NCI-H774 (cell line): ENCODE results near the gene UNC80.

ENCODE experiments used
- DNase-seq: peaks from one replicate; lab custom pipeline; 2025; lab: John Stamatoyannopoulos, UW

The UNC80 gene

DNA sequence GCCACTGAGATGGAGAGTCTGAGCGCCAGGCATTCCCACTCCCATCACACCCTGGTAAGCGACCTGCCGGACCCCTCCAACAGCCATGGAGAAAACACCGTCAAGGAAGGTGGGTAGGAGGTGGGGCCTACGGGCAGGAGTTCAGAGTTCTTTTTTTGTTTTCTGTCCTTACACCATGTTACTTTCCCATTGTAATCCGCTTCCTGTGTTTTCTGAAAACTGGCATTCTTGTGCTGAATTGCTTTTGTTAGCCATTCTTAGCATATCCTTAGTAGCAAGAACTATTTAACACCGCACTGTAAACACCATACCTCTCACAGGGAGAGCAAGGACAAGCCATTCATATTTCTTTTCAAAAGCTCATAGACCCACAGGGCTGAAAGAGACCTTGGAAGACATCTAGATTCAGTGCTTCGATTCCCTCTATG lies 46.2 kb downstream of the UNC80 start:
- DNase-seq = no peak

- DNase-seq = no peak
These were observed 47.3 kb downstream of the UNC80 start for GRCh38 chr2:209818939-209819338.

- DNase-seq = no peak
These were observed 50.2 kb downstream of the UNC80 start for GRCh38 chr2:209821806-209822205.

DNA sequence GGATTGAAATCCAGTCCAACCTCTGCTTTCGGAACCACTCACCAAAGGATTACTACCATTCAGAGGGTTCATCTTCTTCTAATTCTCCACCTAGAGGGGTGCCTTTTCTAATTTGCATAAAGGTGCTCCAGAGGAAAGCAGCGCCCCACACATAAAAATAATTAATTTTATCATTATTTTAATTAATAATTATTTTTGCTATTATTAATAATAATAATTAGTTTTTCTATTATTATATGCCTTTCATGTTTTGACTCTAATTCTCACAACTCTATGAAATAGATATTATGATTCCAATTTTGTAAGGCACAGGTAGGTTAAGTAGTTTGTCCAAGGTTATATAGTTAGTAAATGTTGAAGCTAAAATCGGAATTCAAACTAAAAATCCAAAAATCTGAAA lies 51.9 kb downstream of the UNC80 start:
- DNase-seq = no peak

- DNase-seq = no peak
These were observed 52.8 kb downstream of the UNC80 start for GRCh38 chr2:209824391-209824790.

DNA sequence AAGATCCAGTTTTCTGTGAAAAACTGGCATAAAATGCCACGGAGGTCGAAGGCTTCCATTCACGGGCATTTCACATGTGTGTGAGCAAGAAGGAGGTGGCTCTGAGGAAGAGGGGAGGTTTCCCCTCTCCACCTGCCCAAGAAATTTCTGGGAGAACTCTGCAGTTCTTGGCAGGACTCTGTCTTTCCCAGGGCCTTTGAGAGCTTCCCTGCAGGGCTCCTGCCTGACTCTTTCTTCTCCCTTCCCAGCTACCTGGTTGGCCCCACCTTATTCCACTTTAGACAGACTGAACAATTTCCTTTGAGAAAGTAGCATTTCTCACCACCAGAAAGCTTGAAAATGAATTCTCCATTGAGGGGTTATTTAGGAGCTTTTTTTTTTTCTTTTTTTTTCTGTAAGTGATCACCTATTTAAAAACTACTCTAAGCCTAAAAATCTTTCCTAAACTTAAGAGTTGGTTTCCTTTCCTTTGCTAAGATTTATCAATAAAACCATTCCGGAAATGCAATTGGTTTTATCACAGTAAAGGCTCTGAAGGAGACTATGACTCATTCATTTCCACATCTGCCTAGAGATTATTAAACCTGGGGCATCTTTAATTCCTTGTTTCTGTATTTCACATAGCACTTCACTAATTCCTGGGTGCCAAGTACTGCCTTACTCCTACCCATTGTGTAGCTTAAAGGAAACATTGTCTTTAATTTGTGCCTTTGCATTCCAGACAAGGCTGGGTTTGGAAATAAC lies 59.3 kb downstream of the UNC80 start:
- DNase-seq = no peak

GRCh38 chr2:209834767-209835166 lies 63.1 kb downstream of the UNC80 start:
- no peak for DNase-seq

DNA sequence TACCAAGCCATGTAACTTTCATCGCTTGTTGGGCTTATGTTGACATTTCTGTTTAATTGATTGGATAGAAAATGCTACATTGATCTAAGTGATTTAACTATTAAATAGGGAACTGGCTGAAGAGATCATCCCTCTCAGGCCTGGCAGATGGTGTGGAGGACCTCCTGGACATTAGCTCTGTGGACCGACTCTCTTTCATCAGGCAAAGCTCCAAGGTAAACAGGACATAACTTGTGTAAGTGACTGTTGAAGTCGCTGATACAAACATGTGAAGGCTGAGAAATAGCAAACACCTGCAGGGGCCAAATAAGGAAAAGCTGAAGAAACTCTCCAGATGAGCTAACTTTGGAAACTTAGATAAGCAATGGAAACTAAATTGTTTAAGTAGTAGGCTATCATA lies 68.8 kb downstream of the UNC80 start:
- DNase-seq = peak; percentile 8

DNA sequence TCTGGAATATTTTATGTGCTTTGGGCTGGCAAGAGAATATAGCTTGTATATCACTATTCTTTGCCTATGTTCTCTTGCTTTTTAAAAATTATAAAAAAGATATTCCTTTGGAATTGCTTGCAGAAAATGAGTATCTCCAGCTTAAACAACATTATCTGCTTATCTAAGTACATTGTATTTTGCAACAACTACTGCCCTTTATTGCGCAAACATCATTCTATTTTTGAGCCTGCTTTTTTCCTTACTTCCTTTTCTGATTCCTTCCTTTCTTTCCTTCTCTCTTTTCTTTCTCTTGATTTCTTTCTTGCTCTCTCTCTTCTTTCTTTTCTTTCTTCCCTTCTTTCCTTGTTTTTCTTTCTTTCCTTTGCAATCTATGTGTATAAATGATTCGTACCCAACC lies 74.0 kb downstream of the UNC80 start:
- DNase-seq = no peak

- DNase-seq = no peak
These were observed 93.2 kb downstream of the UNC80 start for GRCh38 chr2:209864716-209865295.

GRCh38 chr2:209868271-209868994 lies 96.8 kb downstream of the UNC80 start:
- DNase-seq = no peak

GRCh38 chr2:209870067-209870466 lies 98.4 kb downstream of the UNC80 start:
- DNase-seq = no peak

GRCh38 chr2:209872675-209873074 lies 101.0 kb downstream of the UNC80 start:
- no peak for DNase-seq

GRCh38 chr2:209875270-209875669 lies 103.6 kb downstream of the UNC80 start:
- no peak for DNase-seq

- DNase-seq = no peak
These were observed 104.6 kb downstream of the UNC80 start for GRCh38 chr2:209876211-209876610.

DNA sequence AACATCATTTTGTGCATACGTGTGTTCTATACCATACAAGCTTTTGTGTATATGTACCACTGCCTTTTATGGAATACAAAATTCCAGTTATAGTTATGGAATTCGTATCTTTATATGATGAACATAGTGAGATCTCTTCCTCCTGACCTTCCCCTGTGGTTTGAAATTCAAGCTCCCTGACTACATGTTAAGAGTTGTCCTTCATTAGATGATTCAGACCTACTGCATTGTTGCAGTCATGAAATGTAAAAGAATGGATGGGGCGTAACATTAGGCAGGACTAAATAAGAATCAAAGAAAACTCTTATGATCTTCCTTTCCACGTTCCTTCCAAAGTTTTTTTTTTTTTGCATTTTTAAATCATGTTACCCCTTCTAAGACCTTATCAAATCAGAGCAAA lies 107.1 kb downstream of the UNC80 start:
- DNase-seq = no peak

DNA sequence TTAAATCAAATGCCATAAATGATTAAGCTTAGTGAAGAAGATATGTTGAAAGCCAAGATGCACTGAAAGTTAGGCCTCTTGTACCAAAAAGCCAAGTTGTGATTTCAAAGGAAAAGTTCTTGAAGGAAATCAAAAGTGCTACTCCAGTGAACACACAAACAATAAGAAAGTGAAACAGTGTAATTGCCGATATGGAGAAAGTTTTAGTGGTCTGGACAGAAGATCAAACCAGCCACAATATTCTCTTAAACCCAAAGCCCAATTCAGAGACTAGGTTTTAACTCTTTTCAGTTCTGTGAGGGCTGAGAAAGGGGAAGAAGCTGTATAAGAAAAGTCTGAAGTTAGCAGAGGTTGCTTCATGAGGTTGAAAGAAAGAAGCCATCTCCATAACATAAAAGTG lies 129.0 kb downstream of the UNC80 start:
- DNase-seq = no peak

DNA sequence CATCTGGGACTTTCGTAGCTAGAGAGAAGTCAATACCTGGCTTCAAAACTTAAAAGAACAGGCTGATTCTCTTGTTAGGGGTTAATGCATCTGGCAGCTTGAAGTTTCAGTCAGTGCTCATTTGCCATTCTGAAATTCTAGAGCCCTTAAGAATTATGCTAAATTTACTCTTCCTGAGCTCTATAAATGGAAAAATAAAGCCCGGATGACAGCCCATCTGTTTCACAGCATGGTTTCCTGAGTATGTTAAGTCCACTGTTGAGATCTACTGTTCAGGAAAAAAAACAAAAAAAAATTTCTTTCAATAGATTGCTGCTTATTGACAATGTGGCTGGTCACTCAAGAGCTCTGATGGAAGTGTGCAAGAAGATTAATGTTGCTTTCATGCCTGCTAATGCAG lies 129.5 kb downstream of the UNC80 start:
- DNase-seq = no peak

- no peak for DNase-seq
These were observed 134.1 kb downstream of the UNC80 start for GRCh38 chr2:209905691-209906090.

DNA sequence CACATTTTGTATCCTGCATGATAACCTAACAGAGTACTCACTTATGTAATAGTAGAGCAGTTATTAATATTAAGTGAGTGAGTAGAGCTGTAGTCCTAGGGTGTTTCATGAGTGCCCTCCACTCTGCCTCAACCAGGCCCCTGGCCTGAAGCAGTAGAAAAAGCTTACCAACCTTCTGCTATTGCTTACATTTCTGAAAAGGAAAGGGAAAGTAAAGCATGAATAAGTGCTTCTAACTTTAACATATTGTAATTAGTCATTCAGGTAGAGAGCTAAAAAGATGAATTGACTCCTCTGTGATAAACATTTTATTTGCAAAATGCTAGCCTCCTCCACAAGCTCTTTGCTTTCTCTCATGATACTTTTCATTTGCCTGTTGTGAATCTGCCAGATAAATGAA lies 136.1 kb downstream of the UNC80 start:
- no peak for DNase-seq

DNA sequence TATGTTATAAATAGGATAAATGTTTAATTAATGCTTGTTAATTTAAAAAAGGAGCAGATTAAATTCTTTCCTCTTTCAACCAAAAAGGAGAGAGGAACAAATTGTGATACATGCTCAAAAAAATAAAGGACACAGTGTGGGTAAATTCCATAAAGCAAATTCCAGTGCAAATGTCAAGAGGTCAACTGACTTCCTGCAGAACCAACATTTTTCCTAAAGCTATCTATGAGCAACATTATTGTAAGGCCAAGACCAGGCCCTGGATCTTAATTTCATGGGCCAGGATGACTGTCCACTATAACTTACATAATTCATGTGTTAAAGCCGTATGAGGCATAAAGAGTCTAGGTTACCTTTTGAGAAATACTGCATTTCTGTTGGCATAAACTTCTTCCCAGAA lies 136.9 kb downstream of the UNC80 start:
- no peak for DNase-seq

- no peak for DNase-seq
These were observed 139.9 kb downstream of the UNC80 start for GRCh38 chr2:209911486-209911885.

DNA sequence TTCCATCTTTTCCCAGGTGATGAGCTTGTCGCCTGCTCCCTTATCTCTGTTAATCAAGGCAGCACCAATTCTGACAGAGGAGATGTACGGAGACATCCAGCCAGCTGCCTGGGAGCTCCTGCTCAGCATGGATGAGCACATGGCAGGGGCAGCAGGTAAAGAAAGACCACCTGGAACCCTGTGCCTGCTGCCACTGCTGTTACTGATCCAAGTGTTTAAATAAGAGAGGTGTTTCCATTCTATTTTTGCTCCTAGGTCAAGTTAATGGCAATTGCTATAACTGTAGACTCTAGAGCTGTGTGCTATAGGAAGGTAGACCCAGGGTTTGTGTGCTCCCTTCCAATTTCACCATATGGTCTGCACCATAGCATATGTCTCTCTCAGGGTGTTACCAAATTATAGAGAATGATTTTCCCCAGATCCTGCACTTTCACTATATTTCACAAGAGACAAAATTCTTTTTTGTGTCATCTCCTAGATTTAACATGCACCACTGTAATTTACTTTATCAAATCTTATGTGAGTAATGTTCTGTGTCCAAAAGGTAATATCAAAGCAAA lies 142.2 kb downstream of the UNC80 start:
- no peak for DNase-seq
